Prostate gland (tissue), 1 donor: ENCODE data around the gene CLSTN3.
"Not testable (repeated sequence)": the region's sequence is repeated elsewhere in the genome, so short reads cannot be mapped to it uniquely, and the experiment has no call there.

Experiments used
- POLR2A ChIP-seq: fragments of 450-650 bp; IDR thresholded peaks from one replicate; pipeline ENCODE4 v1.6.1; 2016; ENCODE audit warnings: antibody characterized with exemption, mild to moderate bottlenecking
- POLR2AphosphoS5 ChIP-seq: sonication (generic); formaldehyde crosslinking; IDR thresholded peaks from one replicate; pipeline ENCODE4 v1.6.1; 2017; ENCODE audit warnings: antibody characterized with exemption

DNA sequence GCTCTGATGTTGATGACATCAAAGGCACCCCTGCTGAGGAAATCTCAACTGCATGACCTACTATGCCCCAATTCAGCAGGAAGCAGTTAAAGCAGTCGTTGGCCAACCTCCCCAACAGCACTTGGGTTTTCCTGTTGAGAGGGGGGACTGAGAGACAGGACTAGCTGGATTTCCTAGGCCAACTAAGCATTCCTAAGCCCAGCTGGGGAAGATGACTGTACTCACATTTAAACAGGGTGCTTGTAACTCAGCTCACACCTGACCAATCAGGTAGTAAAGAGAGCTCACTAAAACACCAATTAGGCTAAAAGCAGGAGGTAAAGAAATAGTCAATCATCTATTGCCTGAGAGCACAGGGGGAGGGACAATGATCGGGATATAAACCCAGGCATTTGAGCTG lies 55.9 kb downstream of the CLSTN3 start:
- TF ChIP-seq POLR2A, POLR2AphosphoS5: not testable (repeated sequence)
